Panc1 (cell line): ENCODE data around the gene GPR55. TPM values are rescaled to one million over a fixed set of nuclear protein-coding genes. Genes with fewer than 3 reads are reported as not detected.

Experiments used
- ATAC-seq: fragments of 200-7000 bp; cut with Tn5 transposase; 2 replicates; pipeline ENCODE4 v1.9.1; 2020; ENCODE audit warnings: mild to moderate bottlenecking, moderate library complexity
- BruUV-seq: library from RNA; stranded (reverse); fragments of 400-500 nt; replicated peaks from 2 replicates; lab custom pipeline; 2021; lab: Mats Ljungman, UMichigan
- CTCF ChIA-PET: fragments of 300-600 bp; sonication (Branson Sonifier 250); formaldehyde crosslinking; loops from one replicate; lab custom pipeline; 2022; ENCODE audit warnings: antibody characterized with exemption; lab: Charles Lee
- POLR2A ChIA-PET: fragments of 300-600 bp; sonication (Branson Sonifier 250); formaldehyde crosslinking; loops from one replicate; lab custom pipeline; 2022; ENCODE audit warnings: antibody characterized with exemption; lab: Charles Lee
- DNase-seq: peaks from one replicate; pipeline ENCODE4 v3.0.0-alpha.2; 2010; ENCODE audit warnings: low read depth, low spot score
- H3K27ac ChIP-seq: 2 replicates; pipeline ENCODE4 v1.5.1; 2011; ENCODE audit warnings: mild to moderate bottlenecking, low read length, inconsistent platforms
- H3K27me3 ChIP-seq: fragments of 200-500 bp; sonication (Bioruptor generic); 2 replicates; pipeline ENCODE4 v1.6.0; 2014; ENCODE audit warnings: low read length, inconsistent platforms; ENCODE audit not compliant: control insufficient read depth, insufficient read depth
- H3K36me3 ChIP-seq: fragments of 200-500 bp; sonication (Bioruptor generic); 2 replicates; pipeline ENCODE4 v1.5.1; 2014; ENCODE audit warnings: inconsistent platforms, mild to moderate bottlenecking, low read length, moderate library complexity; ENCODE audit not compliant: control insufficient read depth, insufficient read depth
- H3K4me1 ChIP-seq: 2 replicates; pipeline ENCODE4 v1.5.1; 2011; ENCODE audit warnings: inconsistent platforms, mild to moderate bottlenecking, low read length, moderate library complexity; ENCODE audit not compliant: control insufficient read depth, insufficient read depth
- H3K4me3 ChIP-seq, 2 experiments: 2 replicates each; pipeline ENCODE4 v1.5.1; 2011 to 2012; ENCODE audit warnings: low read depth in 2 of 2, low read length in 2 of 2, mild to moderate bottlenecking in 2 of 2, inconsistent platforms in 1 of 2, moderate library complexity in 1 of 2
- H3K9me3 ChIP-seq: fragments of 200-500 bp; sonication (Bioruptor generic); 2 replicates; pipeline ENCODE4 v1.5.1; 2014; ENCODE audit warnings: low read depth, mild to moderate bottlenecking, inconsistent platforms, low read length, moderate library complexity; ENCODE audit not compliant: control insufficient read depth, insufficient read depth
- CTCF ChIP-seq: fragments of 450-650 bp; IDR thresholded peaks from 2 replicates; pipeline ENCODE4 v1.5.1; 2017; ENCODE audit warnings: mild to moderate bottlenecking
- POLR2AphosphoS5 ChIP-seq: IDR thresholded peaks from 2 replicates; pipeline ENCODE4 v1.6.1; 2012; ENCODE audit warnings: mild to moderate bottlenecking, low read depth, low read length, moderate library complexity
- REST ChIP-seq, 2 experiments: IDR thresholded peaks; 2 replicates each; pipeline ENCODE4 v1.6.1; 2011 to 2012; ENCODE audit warnings: low read depth in 2 of 2, control low read depth in 1 of 2, low read length in 1 of 2, mild to moderate bottlenecking in 1 of 2, moderate library complexity in 1 of 2; ENCODE audit not compliant: insufficient read depth in 1 of 2
- SIN3A ChIP-seq: IDR thresholded peaks from 2 replicates; pipeline ENCODE4 v1.6.1; 2012; ENCODE audit warnings: low read depth, mild to moderate bottlenecking, low read length, moderate library complexity, borderline replicate concordance; ENCODE audit not compliant: insufficient read depth
- TCF7L2 ChIP-seq: IDR thresholded peaks from 2 replicates; pipeline ENCODE4 v1.6.1; 2011; ENCODE audit warnings: mild to moderate bottlenecking, low read depth, low read length, inconsistent platforms
- in situ Hi-C: cut with HindIII; loops from 2 replicates; pipeline ENCODE4 v1.10.0; 2016; ENCODE audit warnings: low sequenced_read_pairs, low pct_unique_long_range_greater_than_20kb
- intact Hi-C: fragments of 100-400 bp; cut with micrococcal nuclease; formaldehyde crosslinking; loops from one replicate; pipeline ENCODE4 v1.10.0; 2022; ENCODE audit not compliant: unreplicated experiment
- total RNA-seq: library from RNA; stranded (reverse); gene quantifications from one replicate; pipeline ENCODE4 v1.2.1, GENCODE V29; 2021; ENCODE audit not compliant: unreplicated experiment

Gene GPR55
- total RNA-seq, 1 experiment from 2014 or later: 0.08 TPM

GRCh38 chr2:230913406-230914143, 11.5 kb downstream of the GPR55 start:
- CTCF ChIA-PET: no interaction called here
- no peaks in the 10 kb centered on the region for H3K4me1 ChIP-seq

GRCh38 chr2:230912724-230913123, 12.3 kb downstream of the GPR55 start:
- TF ChIP-seq TCF7L2 (no peak), POLR2AphosphoS5 (no peak), REST (IDR thresholded peaks at IDR 0.05; ENCODE audit: insufficient read depth in 1 of 2, low read depth in 2 of 2, low read length in 1 of 2) (no peak), SIN3A (no peak), CTCF (no peak)
- Histone ChIP-seq H3K4me3 (no peak overlapping the region), H3K4me1 (no peaks in the 10 kb centered on the region), H3K9me3 (no peaks in the 10 kb centered on the region), H3K27ac (no peak overlapping the region), H3K36me3 (no peaks in the 10 kb centered on the region), H3K27me3 (no peaks in the 10 kb centered on the region; the same call in 1 of the 2 replicates)
- in situ Hi-C loops: no loop called here
- POLR2A ChIA-PET: no interaction called here
- CTCF ChIA-PET: no interaction called here
- ATAC-seq (no peak), DNase-seq (no peak)
- BruUV-seq: no TSS peak
- intact Hi-C loops: no loop called here

More at GRCh38 chr2:230913406-230914143, 11.5 kb downstream of the GPR55 start:
- intact Hi-C loops: no loop called here
- Histone ChIP-seq H3K36me3 (no peaks in the 10 kb centered on the region), H3K9me3 (no peaks in the 10 kb centered on the region), H3K27ac (no peak overlapping the region), H3K4me3 (no peak overlapping the region), H3K27me3 (peaks cover 2% of the 10 kb centered on the region; the same call in 1 of the 2 replicates)
- no peak for TF ChIP-seq REST (IDR thresholded peaks at IDR 0.05; ENCODE audit: insufficient read depth in 1 of 2, low read depth in 2 of 2, low read length in 1 of 2)
- no peak for TF ChIP-seq TCF7L2
- TF ChIP-seq POLR2AphosphoS5: no peak
- no peak for TF ChIP-seq CTCF
- TF ChIP-seq SIN3A: no peak
- DNase-seq: no peak
- POLR2A ChIA-PET: no interaction called here
- BruUV-seq: no TSS peak
- ATAC-seq: no peak
- in situ Hi-C loops: no loop called here
